Keratinocyte (primary cell): Measurements from ENCODE around the gene IFNG-AS1. TPM values are rescaled to one million over a fixed set of nuclear protein-coding genes. Genes with fewer than 3 reads are reported as not detected.

Experiments used
- DNase-seq: peaks from one replicate; pipeline ENCODE4 v3.0.0-alpha.2; 2011; ENCODE audit warnings: low read depth, missing footprints, low spot score
- FAIRE-seq: peaks from 2 replicates; lab custom pipeline; 2011; peaks lifted over from hg19 to GRCh38; lab: Jason Lieb, UNC
- H2AFZ ChIP-seq: 2 replicates; pipeline ENCODE4 v1.6.0; 2012; ENCODE audit warnings: low read length, control low read depth, inconsistent platforms; ENCODE audit not compliant: control insufficient read depth
- H3K27ac ChIP-seq: 2 replicates; pipeline ENCODE4 v1.5.1; 2011; ENCODE audit warnings: low read length; ENCODE audit not compliant: control insufficient read depth, insufficient read depth
- H3K27me3 ChIP-seq: 3 replicates; pipeline ENCODE4 v1.6.0; 2011; ENCODE audit warnings: low read length; ENCODE audit not compliant: control insufficient read depth, insufficient read depth; ENCODE audit errors: extremely low read depth
- H3K36me3 ChIP-seq, 2 experiments: 2 replicates in 1 of 2; 3 replicates in 1 of 2; pipeline ENCODE4 v1.5.1; 2011; ENCODE audit warnings: low read length in 2 of 2, mild to moderate bottlenecking in 1 of 2; ENCODE audit not compliant: control insufficient read depth in 2 of 2, insufficient read depth in 2 of 2; ENCODE audit errors: extremely low read depth in 1 of 2
- H3K4me1 ChIP-seq: 3 replicates; pipeline ENCODE4 v1.5.1; 2011; ENCODE audit warnings: low read length; ENCODE audit not compliant: control insufficient read depth, insufficient read depth; ENCODE audit errors: extremely low read depth
- H3K4me2 ChIP-seq: 3 replicates; pipeline ENCODE4 v1.6.0; 2011; ENCODE audit warnings: low read depth, low read length; ENCODE audit not compliant: control insufficient read depth, insufficient read depth; ENCODE audit errors: extremely low read depth
- H3K4me3 ChIP-seq, 3 experiments: fragments of 200-600 bp in 1 of 3; sonication (generic) in 1 of 3; 2 replicates in 2 of 3; 3 replicates in 1 of 3; pipeline ENCODE4 v1.5.1; 2011 to 2016; ENCODE audit warnings: low read length in 3 of 3, mild to moderate bottlenecking in 3 of 3, control low read depth in 2 of 3, inconsistent platforms in 1 of 3, low read depth in 1 of 3, mixed read lengths in 1 of 3, mixed run types in 1 of 3, moderate library complexity in 1 of 3; ENCODE audit not compliant: control insufficient read depth in 2 of 3, insufficient read depth in 2 of 3; ENCODE audit errors: extremely low read depth in 1 of 3
- H3K79me2 ChIP-seq: 2 replicates; pipeline ENCODE4 v1.6.0; 2012; ENCODE audit warnings: low read length; ENCODE audit not compliant: control insufficient read depth, insufficient read depth
- H3K9ac ChIP-seq: 3 replicates; pipeline ENCODE4 v1.6.0; 2011; ENCODE audit warnings: low read length; ENCODE audit not compliant: control insufficient read depth, insufficient read depth; ENCODE audit errors: extremely low read depth
- H3K9me1 ChIP-seq: 3 replicates; pipeline ENCODE4 v1.6.0; 2011; ENCODE audit warnings: low read length; ENCODE audit not compliant: control insufficient read depth, insufficient read depth; ENCODE audit errors: extremely low read depth
- H3K9me3 ChIP-seq: 2 replicates; pipeline ENCODE4 v1.5.1; 2012; ENCODE audit warnings: low read depth, low read length; ENCODE audit not compliant: control insufficient read depth
- H4K20me1 ChIP-seq: 3 replicates; pipeline ENCODE4 v1.6.0; 2011; ENCODE audit warnings: low read length; ENCODE audit not compliant: control insufficient read depth, insufficient read depth; ENCODE audit errors: extremely low read depth
- EZH2 ChIP-seq: IDR thresholded peaks from one replicate; pipeline ENCODE4 v1.6.1; 2012; ENCODE audit warnings: inconsistent platforms, mild to moderate bottlenecking, low read length, moderate library complexity
- dilution Hi-C: fragments of 300-500 bp; cut with MboI; formaldehyde crosslinking; loops from one replicate; pipeline ENCODE4 v1.7.0; 2020; ENCODE audit warnings: low sequenced_read_pairs; ENCODE audit not compliant: extremely low pct_ligation_motif_present
- polyA plus RNA-seq, 5 experiments: library from polyadenylated mRNA; depleted of rRNA in 3 of 5; stranded (reverse) in 3 of 5; stranded (forward) in 1 of 5; unstranded in 1 of 5; fragments of >200 nt; gene quantifications; 1 replicate in 1 of 5; 2 replicates in 3 of 5; 3 replicates in 1 of 5; pipeline versions ENCODE4 v1.2.1 to v1.2.3, GENCODE V29; 2011 to 2012; ENCODE audit warnings: missing spikeins in 2 of 5, low read depth in 1 of 5, low replicate concordance in 1 of 5
- TF ChIP-seq, protein P1 (sequence below), 3 experiments: IDR thresholded peaks in 1 of 3; conservative IDR thresholded peaks in 1 of 3; optimal IDR thresholded peaks in 1 of 3; 2 replicates in 2 of 3; 3 replicates in 1 of 3; pipeline versions ENCODE3 to v1.5.1; 2011; ENCODE audit warnings: low read length in 3 of 3, mild to moderate bottlenecking in 3 of 3, moderate library complexity in 2 of 3, control low read depth in 1 of 3, inconsistent platforms in 1 of 3; ENCODE audit not compliant: insufficient read depth in 2 of 3; ENCODE audit errors: extremely low read depth in 1 of 3

IFNG-AS1 gene
- polyA plus RNA-seq, 1 donor (not counting 4 experiments of a cell fraction or from before 2014, with no cell fraction given) = not detected

DNA sequence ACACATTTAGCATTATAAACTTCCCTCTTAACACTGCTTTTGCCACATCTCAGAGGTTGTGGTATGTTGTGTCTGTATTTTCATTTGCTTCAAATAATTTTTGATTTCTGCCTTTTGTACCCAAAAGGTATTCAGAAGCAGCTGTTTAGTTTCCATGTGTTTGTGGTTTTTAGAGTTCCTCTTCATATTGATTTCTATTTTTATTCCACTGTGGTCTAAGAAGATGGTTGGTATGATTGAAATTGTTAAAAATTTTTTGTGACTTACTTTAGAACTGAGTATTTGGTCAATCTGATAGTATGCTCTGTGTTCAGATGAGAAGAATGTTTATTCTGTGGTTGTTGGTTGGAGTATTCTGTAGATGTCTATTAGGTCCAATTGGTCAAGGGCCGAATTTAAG, 76.4 kb downstream of the IFNG-AS1 start:
- no peak overlapping the region for H3K27ac ChIP-seq
- H3K9me1 ChIP-seq = no peaks in the 10 kb centered on the region
- no peaks in the 10 kb centered on the region for H4K20me1 ChIP-seq
- H3K79me2 ChIP-seq = no peaks in the 10 kb centered on the region
- H3K4me3 ChIP-seq = no peak overlapping the region
- DNase-seq (no peak), FAIRE-seq (no peak)
- H3K4me2 ChIP-seq = no peak overlapping the region
- dilution Hi-C loops = no loop called here
- TF ChIP-seq, protein P1, sequence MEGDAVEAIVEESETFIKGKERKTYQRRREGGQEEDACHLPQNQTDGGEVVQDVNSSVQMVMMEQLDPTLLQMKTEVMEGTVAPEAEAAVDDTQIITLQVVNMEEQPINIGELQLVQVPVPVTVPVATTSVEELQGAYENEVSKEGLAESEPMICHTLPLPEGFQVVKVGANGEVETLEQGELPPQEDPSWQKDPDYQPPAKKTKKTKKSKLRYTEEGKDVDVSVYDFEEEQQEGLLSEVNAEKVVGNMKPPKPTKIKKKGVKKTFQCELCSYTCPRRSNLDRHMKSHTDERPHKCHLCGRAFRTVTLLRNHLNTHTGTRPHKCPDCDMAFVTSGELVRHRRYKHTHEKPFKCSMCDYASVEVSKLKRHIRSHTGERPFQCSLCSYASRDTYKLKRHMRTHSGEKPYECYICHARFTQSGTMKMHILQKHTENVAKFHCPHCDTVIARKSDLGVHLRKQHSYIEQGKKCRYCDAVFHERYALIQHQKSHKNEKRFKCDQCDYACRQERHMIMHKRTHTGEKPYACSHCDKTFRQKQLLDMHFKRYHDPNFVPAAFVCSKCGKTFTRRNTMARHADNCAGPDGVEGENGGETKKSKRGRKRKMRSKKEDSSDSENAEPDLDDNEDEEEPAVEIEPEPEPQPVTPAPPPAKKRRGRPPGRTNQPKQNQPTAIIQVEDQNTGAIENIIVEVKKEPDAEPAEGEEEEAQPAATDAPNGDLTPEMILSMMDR (optimal IDR thresholded peaks at IDR 0.05 in 1 of 3, IDR thresholded peaks at IDR 0.05 in 1 of 3, conservative IDR thresholded peaks at IDR 0.05 in 1 of 3; ENCODE audit: extremely low read depth in 1 of 3, insufficient read depth in 2 of 3, low read length in 3 of 3) = no peak
- no peak for TF ChIP-seq EZH2
- no peaks in the 10 kb centered on the region for H3K9me3 ChIP-seq
- H3K36me3 ChIP-seq = no peaks in the 10 kb centered on the region
- no peak overlapping the region for H3K9ac ChIP-seq
- H2AFZ ChIP-seq = no peak overlapping the region
- H3K27me3 ChIP-seq = peaks cover 10% of the 10 kb centered on the region
- H3K4me1 ChIP-seq = no peaks in the 10 kb centered on the region

GRCh38 chr12:68067762-68068376, 78.6 kb downstream of the IFNG-AS1 start:
- TF ChIP-seq, protein P1 (optimal IDR thresholded peaks at IDR 0.05 in 1 of 3, IDR thresholded peaks at IDR 0.05 in 1 of 3, conservative IDR thresholded peaks at IDR 0.05 in 1 of 3; ENCODE audit: extremely low read depth in 1 of 3, insufficient read depth in 2 of 3, low read length in 3 of 3) = peak; percentile 52 to 71 (median 53)
- no peak for TF ChIP-seq EZH2
- no peak overlapping the region for H3K4me2 ChIP-seq
- H3K9ac ChIP-seq = no peak overlapping the region
- H3K9me3 ChIP-seq = no peaks in the 10 kb centered on the region
- H3K27ac ChIP-seq = no peak overlapping the region
- FAIRE-seq (no peak), DNase-seq (no peak)
- H3K4me3 ChIP-seq = no peak overlapping the region
- no peaks in the 10 kb centered on the region for H3K36me3 ChIP-seq
- no peak overlapping the region for H2AFZ ChIP-seq
- H3K79me2 ChIP-seq = no peaks in the 10 kb centered on the region
- H3K27me3 ChIP-seq = peaks cover 10% of the 10 kb centered on the region
- no peaks in the 10 kb centered on the region for H3K4me1 ChIP-seq
- no peaks in the 10 kb centered on the region for H3K9me1 ChIP-seq
- dilution Hi-C loops = no loop called here
- no peaks in the 10 kb centered on the region for H4K20me1 ChIP-seq
